BJ (cell line): Measurements from ENCODE around the gene AP3D1. TPM values are rescaled to one million over a fixed set of nuclear protein-coding genes. Genes with fewer than 3 reads are reported as not detected.

Source experiments
- CTCF ChIA-PET: fragments of 350-600 bp; formaldehyde crosslinking; extraction: SDS; loops from one replicate; lab custom pipeline; 2021; ENCODE audit warnings: antibody characterized with exemption, inconsistent platforms; lab: Yijun Ruan, JAX
- POLR2A ChIA-PET: fragments of 300-600 bp; sonication (Branson Sonifier 250); formaldehyde crosslinking; extraction: SDS; loops from one replicate; lab custom pipeline; 2021; ENCODE audit warnings: antibody characterized with exemption; lab: Charles Lee
- DNase-seq: peaks from one replicate; pipeline ENCODE4 v3.0.0-alpha.2; 2011; ENCODE audit warnings: low read depth
- H3K27me3 ChIP-seq: 2 replicates; pipeline ENCODE4 v1.6.0; 2011; ENCODE audit warnings: low read length; ENCODE audit not compliant: control insufficient read depth, insufficient read depth
- H3K36me3 ChIP-seq: 2 replicates; pipeline ENCODE4 v1.5.1; 2011; ENCODE audit warnings: low read length; ENCODE audit not compliant: control insufficient read depth, insufficient read depth
- H3K4me3 ChIP-seq: 2 replicates; pipeline ENCODE4 v1.5.1; 2011; ENCODE audit warnings: low read depth, mild to moderate bottlenecking, control low read depth, low read length
- polyA plus RNA-seq: library from polyadenylated mRNA; depleted of rRNA; stranded (reverse); fragments of >200 nt; gene quantifications from 2 replicates; pipeline ENCODE4 v1.2.3, GENCODE V29; 2011
- TF ChIP-seq, protein P1 (sequence below): IDR thresholded peaks from 2 replicates; pipeline ENCODE4 v1.5.1; 2011; ENCODE audit warnings: low read depth, mild to moderate bottlenecking, control low read depth, inconsistent platforms, low read length, moderate library complexity; ENCODE audit not compliant: insufficient read depth

AP3D1 gene
- polyA plus RNA-seq, 1 experiment, result 122 TPM

GRCh38 chr19:2173767-2174577 is 22.6 kb upstream of the AP3D1 start:
- H3K27me3 ChIP-seq, result no peaks in the 10 kb centered on the region

DNA sequence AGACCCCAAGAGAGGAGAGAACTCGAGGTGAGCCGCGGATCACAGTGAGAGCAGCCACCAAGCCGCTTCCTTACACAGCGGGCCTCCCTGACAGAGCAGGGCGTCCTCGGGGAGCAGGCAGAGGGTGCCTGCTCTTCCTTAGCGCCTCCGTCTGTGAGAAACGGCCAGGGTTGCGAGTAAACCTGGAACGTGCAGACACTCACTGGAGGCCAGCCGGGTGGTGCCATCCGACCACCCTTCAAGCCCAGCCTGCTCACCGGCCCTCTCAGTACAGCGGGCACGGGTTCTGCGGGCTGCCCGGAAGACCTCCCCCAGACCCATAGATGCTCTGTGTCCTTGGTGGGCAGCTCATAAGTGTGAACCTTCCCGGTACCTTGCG is 22.0 kb upstream of the AP3D1 start:
- ChIA-PET CTCF (interaction anchor here (0.9 kb wide), 1 partner anchor 12 kb away, joined by 3 read pairs; no protein-coding TSS in a partner anchor), POLR2A (no interaction called here)
- DNase-seq, result no peak
- peaks cover 3% of the 10 kb centered on the region; the same call in 1 of the 2 replicates for H3K36me3 ChIP-seq
- H3K4me3 ChIP-seq, result no peak overlapping the region
- TF ChIP-seq, protein P1, sequence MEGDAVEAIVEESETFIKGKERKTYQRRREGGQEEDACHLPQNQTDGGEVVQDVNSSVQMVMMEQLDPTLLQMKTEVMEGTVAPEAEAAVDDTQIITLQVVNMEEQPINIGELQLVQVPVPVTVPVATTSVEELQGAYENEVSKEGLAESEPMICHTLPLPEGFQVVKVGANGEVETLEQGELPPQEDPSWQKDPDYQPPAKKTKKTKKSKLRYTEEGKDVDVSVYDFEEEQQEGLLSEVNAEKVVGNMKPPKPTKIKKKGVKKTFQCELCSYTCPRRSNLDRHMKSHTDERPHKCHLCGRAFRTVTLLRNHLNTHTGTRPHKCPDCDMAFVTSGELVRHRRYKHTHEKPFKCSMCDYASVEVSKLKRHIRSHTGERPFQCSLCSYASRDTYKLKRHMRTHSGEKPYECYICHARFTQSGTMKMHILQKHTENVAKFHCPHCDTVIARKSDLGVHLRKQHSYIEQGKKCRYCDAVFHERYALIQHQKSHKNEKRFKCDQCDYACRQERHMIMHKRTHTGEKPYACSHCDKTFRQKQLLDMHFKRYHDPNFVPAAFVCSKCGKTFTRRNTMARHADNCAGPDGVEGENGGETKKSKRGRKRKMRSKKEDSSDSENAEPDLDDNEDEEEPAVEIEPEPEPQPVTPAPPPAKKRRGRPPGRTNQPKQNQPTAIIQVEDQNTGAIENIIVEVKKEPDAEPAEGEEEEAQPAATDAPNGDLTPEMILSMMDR, result no peak
- no peaks in the 10 kb centered on the region for H3K27me3 ChIP-seq

More at GRCh38 chr19:2173767-2174577, 22.6 kb upstream of the AP3D1 start:
- CTCF ChIA-PET, result interaction anchor here (0.9 kb wide), 1 partner anchor 11 kb away, joined by 3 read pairs; no protein-coding TSS in a partner anchor
- TF ChIP-seq, protein P1, result no peak
- peaks cover 3% of the 10 kb centered on the region; the same call in 1 of the 2 replicates for H3K36me3 ChIP-seq
- POLR2A ChIA-PET, result interaction anchor here (0.7 kb wide), 1 partner anchor 62 kb away, joined by 5 read pairs; the partner anchor contains the start of gene PLEKHJ1
- DNase-seq, result no peak
- no peak overlapping the region for H3K4me3 ChIP-seq

- peaks cover 3% of the 10 kb centered on the region; the same call in 1 of the 2 replicates for H3K36me3 ChIP-seq
- no peak for DNase-seq
- POLR2A ChIA-PET, result no interaction called here
These were observed 20.2 kb upstream of the AP3D1 start for GRCh38 chr19:2171349-2172145.

DNA sequence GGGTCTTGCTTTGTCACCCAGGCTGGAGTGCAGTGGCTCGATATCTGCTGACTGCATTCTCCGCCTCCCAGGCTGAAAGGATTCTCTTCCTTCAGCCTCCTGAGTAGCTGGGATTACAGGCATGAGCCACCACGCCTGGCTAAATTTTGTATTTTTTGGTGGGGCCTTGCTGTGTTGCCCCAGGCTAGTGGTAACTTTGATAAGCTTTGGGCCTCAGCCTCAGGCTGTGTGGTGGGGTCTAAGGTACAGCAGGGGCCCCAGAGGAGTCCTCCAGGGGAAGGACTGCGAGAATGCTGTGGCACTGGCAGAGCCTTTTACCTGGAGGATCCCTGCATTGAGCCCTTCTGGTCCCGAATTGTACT is 19.6 kb upstream of the AP3D1 start:
- TF ChIP-seq, protein P1, result no peak
- no peaks in the 10 kb centered on the region for H3K27me3 ChIP-seq
- CTCF ChIA-PET, result interaction anchor here (0.8 to 2.5 kb wide), 2 partner anchors 10 to 65 kb away, joined by 3 to 8 read pairs; partner anchors contain the start of gene PLEKHJ1

More at GRCh38 chr19:2171349-2172145, 20.2 kb upstream of the AP3D1 start:
- TF ChIP-seq, protein P1, result no peak
- Histone ChIP-seq H3K4me3 (no peak overlapping the region), H3K27me3 (no peaks in the 10 kb centered on the region)
- CTCF ChIA-PET, result interaction anchor here (0.8 to 2.5 kb wide), 2 partner anchors 10 to 64 kb away, joined by 3 to 8 read pairs; partner anchors contain the start of gene PLEKHJ1

More for the DNA sequence above, 19.6 kb upstream of the AP3D1 start:
- POLR2A ChIA-PET, result no interaction called here
- no peak overlapping the region for H3K4me3 ChIP-seq
- H3K36me3 ChIP-seq, result peaks cover 2% of the 10 kb centered on the region; the same call in 1 of the 2 replicates
- no peak for DNase-seq
